Endodermal cell (in vitro differentiated cells): ENCODE results near the gene CCDC87. TPM values are rescaled to one million over a fixed set of nuclear protein-coding genes. Genes with fewer than 3 reads are reported as not detected.

Experiments used
- total RNA-seq, 2 donors: library from RNA; stranded (reverse); fragmentation: NEBNext Ultra II Directional in 1 of 2; extraction: Animal tissue kit (Norgen Biotek cat#: 25700) in 1 of 2; gene quantifications; 2 replicates in 1 of 2; 3 replicates in 1 of 2; pipeline ENCODE4 v1.2.1, GENCODE V29; 2021

CCDC87 gene
- total RNA-seq, 2 donors from 2014 or later: 0.84 to 1.5 TPM

Other genes with a start within 250 kb of the CCDC87 start
- 10 to 100 TPM; 38.7 to 40.3 TPM for gene BRMS1, start 248.0 kb downstream of the CCDC87 start, total RNA-seq
- gene B4GAT1, start 245.4 kb downstream of the CCDC87 start, total RNA-seq: 10 to 100 TPM; 29.4 to 45.7 TPM
- 10 to 100 TPM; 30.8 to 32.4 TPM for gene SLC29A2, start 221.3 kb downstream of the CCDC87 start, total RNA-seq
- not detected for gene NPAS4, start 172.0 kb downstream of the CCDC87 start, total RNA-seq
- 100 to 1,000 TPM in 1 of 2 donors, 10 to 100 TPM in 1; 84.5 to 111 TPM for gene MRPL11, start 154.2 kb downstream of the CCDC87 start, total RNA-seq
- gene PELI3, start 126.2 kb downstream of the CCDC87 start, total RNA-seq: 10 to 100 TPM in 1 of 2 donors, 1 to 10 TPM in 1; 9.0 to 12.4 TPM
- gene DPP3, start 112.6 kb downstream of the CCDC87 start, total RNA-seq: 10 to 100 TPM; 84.8 to 86.3 TPM
- gene BBS1, start 82.4 kb downstream of the CCDC87 start, total RNA-seq: 10 to 100 TPM; 52.4 to 67.3 TPM
- gene ZDHHC24, start 47.0 kb downstream of the CCDC87 start, total RNA-seq: 10 to 100 TPM; 10.6 to 11.7 TPM
- gene ACTN3, start 46.2 kb downstream of the CCDC87 start, total RNA-seq: 1 to 10 TPM; 1.7 to 5.3 TPM
- gene CTSF, start 24.5 kb downstream of the CCDC87 start, total RNA-seq: 10 to 100 TPM in 1 of 2 donors, 1 to 10 TPM in 1; 5.0 to 18.6 TPM
- 10 to 100 TPM; 62.9 to 64.7 TPM for gene CCS, start 122 bp upstream of the CCDC87 start, total RNA-seq
- 100 to 1,000 TPM in 1 of 2 donors, 10 to 100 TPM in 1; 90.0 to 110 TPM for gene RBM14, start 23.6 kb upstream of the CCDC87 start, total RNA-seq
- 100 to 1,000 TPM; 151 to 191 TPM for gene RBM4, start 45.6 kb upstream of the CCDC87 start, total RNA-seq
- gene RBM4B, start 84.8 kb upstream of the CCDC87 start, total RNA-seq: 10 to 100 TPM; 23.3 to 28.5 TPM
- 10 to 100 TPM; 36.0 to 46.0 TPM for gene SPTBN2, start 136.2 kb upstream of the CCDC87 start, total RNA-seq